Stimulated activated CD8-positive, alpha-beta memory T cell treated with anti-CD3 and anti-CD28 coated beads, Interleukin-15, amount 100 ng/mL, for 48 hours (primary cell): ENCODE results near the gene RNF121.
A peak's percentile ranks its signal among the peaks of the same experiment; 100 is the strongest.

Experiments
- DNase-seq, 2 donors: peaks; one replicate each; pipeline ENCODE4 v3.0.0-alpha.2; 2020; ENCODE audit warnings: low read depth in 2 of 2

Gene RNF121

GRCh38 chr11:72037554-72038311 lies 108.9 kb downstream of the RNF121 start:
- DNase-seq, result no peak

DNA sequence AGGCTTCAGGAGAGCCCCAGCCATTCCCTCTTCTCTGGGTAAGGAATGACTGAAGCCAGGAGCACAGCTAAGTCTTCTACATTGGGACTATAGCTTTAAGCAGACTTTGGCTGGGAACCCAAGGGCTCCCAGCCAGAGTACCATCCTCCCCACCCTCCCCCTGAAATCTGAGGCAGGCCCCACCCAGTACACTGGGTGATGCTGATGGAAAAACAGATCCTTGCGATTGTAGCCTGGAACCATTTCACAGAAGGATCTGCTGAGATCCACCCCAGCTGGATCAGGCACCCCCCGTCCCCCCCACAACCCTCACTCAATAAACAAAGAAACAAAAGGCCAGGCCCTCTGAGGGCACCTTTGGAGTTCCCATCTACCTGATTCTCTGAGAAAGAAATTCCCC lies 109.6 kb downstream of the RNF121 start:
- no peak for DNase-seq

DNA sequence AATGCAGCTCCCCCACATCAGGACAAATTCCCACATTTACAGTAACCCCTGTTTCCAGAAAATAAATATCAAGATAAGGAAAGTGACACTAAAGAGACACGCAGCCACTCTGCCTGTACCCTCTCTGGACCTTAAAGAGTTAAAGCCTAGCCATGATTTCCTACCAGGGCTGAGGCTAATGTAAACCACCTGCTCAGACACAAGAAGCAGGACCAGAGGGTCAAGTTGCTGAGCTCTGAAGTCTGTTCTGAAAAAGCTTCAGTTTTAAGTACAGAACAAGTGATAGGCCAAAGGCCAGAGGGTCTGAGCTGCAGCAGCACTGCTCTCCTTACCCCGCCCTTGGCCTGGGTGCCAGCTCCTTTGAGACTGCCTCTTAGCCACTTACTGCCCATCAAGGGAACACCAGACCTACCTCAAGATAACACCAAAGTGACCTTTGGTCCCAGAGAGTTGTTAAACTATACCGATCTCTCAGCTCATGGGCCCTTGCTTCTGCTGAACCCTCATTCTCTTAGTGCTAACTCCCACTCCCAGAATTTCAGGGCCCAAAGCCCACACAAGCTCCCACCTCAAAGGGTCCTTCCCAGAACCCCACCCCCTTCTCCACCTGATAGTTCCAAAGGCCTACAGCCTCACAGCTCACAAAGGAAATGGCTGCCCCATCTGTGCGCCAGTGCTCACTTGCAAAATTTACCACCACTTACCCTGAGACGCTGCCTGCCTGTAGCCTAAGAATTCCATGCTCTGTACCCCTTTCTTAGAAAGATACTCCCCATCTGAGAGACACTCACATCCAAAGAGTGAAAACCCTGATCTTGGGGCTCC lies 110.4 kb downstream of the RNF121 start:
- DNase-seq, result no peak

DNA sequence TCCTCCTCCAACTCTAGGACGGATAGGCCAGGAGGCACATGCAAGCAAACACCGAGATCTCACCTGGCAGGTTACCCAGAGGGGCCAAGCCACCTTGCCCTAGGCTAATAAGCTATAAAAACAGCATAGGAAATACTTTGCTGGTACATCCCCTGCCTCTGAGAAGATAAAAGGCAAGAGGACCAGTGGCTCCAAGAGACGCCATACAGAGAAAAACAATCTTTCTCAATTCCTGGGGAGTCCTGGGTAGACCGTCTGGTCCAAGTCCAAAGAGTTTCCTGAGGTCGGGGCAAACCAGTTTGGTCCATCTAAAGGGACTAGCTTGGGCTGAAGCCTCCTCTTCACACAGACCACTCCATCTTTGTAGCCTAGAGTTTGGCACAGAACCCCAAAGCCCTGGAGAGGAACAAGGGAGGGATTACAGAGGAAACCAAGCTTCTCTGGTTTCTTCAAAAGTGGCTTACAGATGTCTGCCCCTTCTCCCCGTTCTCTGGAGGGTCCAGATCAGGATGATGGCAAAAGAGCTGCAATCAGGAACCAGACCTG lies 111.1 kb downstream of the RNF121 start:
- no peak for DNase-seq

DNA sequence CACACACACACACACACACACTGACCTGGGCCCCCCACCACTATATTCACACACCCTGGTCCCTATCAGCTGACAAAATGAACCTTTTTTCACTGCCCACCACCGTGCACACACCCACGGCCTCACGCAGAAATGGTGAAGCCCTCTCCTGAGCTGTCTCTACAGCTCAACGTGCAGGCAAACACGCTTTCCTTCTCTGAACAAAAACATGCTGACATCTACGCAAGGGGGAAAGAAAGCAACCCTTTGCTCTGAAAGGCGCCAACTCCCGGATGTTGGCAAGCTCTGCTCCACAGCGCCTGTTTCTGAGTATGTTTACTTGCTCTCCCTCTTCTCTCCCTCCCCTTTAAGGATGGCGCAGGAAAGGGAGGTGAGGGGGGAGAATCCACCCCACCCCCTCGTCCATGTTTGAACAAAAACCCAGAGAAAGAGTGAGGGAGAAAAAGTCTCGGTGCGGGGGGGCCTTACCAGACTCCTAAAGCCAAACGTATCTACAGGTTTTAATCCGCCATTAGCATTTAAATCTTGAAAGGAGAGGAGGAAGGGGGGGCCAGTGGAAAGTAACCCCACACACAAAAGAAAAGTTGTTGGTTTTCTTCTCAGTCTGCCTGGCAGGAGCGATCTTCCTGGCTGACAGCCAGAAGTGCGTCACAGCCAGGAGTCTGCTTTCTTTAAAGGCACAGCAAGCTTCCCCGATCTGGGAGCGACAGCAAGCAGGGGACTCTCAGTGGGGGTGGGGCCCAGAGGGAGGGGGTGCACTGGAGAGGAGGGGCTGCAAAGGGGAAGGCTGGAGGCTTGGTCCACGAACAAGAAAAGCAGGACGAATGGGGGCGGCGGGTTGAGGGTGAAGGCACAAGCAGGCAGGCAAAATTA lies 111.9 kb downstream of the RNF121 start:
- peak; percentile 32 to 34 for DNase-seq

DNA sequence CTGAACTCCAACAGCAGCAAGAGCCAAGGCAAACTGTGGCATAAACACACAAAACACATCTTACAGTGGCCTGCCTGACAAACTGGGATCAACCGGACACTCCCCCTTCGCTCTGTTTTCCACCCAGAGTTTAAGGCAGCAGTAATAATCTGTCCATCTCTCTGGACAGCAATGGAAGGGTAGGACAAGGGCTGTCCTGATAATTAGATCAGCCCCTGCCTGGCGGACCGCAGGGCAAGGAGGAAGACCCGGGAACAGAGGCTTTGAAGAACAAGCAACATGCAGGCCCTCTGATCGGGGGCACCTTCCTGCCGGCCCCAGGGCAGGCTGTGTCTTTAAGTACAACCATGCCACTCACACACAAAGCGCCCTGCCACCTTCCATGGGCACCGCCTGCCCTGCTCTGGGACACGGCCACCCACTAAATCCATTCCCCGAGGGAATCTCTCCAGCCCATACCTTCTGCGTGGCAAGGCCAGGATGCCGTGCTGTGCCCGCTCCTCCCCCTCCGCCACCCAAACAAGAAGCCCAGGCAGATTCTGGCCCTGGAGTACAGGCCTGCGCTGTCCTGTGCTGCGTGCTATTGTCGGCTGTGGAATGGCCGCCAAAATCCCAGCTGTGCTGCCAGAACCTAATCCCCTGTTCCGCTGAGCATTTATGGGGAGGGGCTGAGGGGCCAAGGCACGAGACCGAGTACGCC lies 112.7 kb downstream of the RNF121 start:
- no peak for DNase-seq

- no peak for DNase-seq
Observed at GRCh38 chr11:72042064-72042745, 113.4 kb downstream of the RNF121 start.

DNA sequence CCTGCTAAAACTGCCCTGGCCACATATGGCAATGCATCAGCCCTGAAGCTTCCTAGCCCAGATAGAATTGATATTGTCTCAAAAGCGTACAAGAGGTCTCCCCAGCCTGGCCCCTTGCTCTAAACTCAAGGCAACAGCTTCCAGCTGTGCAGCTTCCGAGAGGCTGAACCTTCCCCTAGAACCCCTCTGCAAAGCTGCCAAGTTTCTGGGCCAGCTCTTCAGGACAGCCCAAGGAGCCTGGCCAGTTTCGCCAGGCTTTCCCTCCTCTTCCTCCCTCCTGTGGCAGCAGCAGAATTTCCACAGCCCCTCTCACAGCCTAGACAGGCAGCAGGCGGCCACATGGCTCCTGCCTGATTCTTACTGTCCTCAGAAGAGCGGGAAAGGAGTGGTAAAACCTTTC lies 117.0 kb downstream of the RNF121 start:
- no peak for DNase-seq
